ENCODE data around the gene GRIK4. TPM values are rescaled to one million over a fixed set of nuclear protein-coding genes. Genes with fewer than 3 reads are reported as not detected.

The GRIK4 gene
- total and polyA plus RNA-seq, 8 donors, result 0.76 to 10.1 (median 7.7) TPM

DNA sequence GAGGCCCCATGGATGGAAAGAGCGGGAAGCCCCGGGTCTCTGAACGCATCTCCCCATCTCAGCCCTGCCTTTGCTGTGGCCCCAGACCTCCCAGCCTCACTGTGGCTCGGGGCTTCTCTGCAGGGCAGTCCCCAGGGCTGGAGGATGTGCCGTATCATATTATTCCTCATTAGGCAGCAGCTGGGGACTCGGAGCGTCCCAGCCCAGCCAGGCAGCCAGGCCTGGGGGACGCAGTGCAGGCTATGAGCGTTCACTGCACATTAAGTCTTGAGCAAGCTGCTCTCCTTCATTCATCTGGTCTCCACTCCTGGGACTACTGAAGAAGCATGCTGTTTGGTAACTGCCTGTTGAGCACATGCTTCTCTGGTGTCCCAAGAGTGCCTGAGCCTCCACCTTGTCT, 285.6 kb downstream of the GRIK4 start:
- DNase-seq (peak in 2 of 4 donors; percentile 11 to 48), ATAC-seq (no peak)
- H3K9me3 ChIP-seq, result no peaks in the 10 kb centered on the region
- no peaks in the 10 kb centered on the region for H3K4me1 ChIP-seq
- H3K4me3 ChIP-seq, result no peak overlapping the region
- TF ChIP-seq, protein P1, sequence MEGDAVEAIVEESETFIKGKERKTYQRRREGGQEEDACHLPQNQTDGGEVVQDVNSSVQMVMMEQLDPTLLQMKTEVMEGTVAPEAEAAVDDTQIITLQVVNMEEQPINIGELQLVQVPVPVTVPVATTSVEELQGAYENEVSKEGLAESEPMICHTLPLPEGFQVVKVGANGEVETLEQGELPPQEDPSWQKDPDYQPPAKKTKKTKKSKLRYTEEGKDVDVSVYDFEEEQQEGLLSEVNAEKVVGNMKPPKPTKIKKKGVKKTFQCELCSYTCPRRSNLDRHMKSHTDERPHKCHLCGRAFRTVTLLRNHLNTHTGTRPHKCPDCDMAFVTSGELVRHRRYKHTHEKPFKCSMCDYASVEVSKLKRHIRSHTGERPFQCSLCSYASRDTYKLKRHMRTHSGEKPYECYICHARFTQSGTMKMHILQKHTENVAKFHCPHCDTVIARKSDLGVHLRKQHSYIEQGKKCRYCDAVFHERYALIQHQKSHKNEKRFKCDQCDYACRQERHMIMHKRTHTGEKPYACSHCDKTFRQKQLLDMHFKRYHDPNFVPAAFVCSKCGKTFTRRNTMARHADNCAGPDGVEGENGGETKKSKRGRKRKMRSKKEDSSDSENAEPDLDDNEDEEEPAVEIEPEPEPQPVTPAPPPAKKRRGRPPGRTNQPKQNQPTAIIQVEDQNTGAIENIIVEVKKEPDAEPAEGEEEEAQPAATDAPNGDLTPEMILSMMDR (IDR thresholded peaks at IDR 0.05), result no peak
- H3K27ac ChIP-seq, result no peak overlapping the region
- no peaks in the 10 kb centered on the region for H3K36me3 ChIP-seq
- peaks cover 0 to 3% of the 10 kb centered on the region in 2 donors for H3K27me3 ChIP-seq
- intact Hi-C loops (cut with DNase I), result loop anchor here in 1 of 2 donors (10.0 kb wide), 1 partner anchor 272 kb away; no protein-coding TSS in a partner anchor

DNA sequence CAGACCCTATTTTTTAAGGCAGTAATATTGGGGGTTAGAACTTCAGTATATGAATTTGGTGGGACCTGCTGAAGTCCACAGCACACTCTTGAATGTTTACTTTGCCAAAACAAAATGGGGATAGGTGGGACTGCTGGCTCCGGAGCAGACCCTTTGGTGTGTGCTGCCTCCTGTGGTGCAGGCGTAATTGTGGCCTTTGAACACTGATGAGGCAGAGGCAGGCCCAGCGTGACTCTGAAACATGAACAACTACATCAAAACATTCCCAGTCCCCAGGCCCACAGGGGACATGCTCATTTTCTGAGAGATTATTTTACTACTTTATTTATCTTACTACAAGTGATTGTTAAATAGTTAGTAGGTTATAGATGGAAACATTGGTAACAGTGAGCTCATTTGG, 287.3 kb downstream of the GRIK4 start:
- ATAC-seq (no peak), DNase-seq (no peak)
- Histone ChIP-seq H3K36me3 (no peaks in the 10 kb centered on the region), H3K4me3 (no peak overlapping the region), H3K27me3 (peaks cover 0 to 12% of the 10 kb centered on the region in 2 donors), H3K27ac (no peak overlapping the region), H3K9me3 (no peaks in the 10 kb centered on the region), H3K4me1 (no peaks in the 10 kb centered on the region)
- TF ChIP-seq, protein P1 (IDR thresholded peaks at IDR 0.05), result no peak
- intact Hi-C loops (cut with DNase I), result loop anchor here in 1 of 2 donors (10.0 kb wide), 1 partner anchor 274 kb away; no protein-coding TSS in a partner anchor

DNA sequence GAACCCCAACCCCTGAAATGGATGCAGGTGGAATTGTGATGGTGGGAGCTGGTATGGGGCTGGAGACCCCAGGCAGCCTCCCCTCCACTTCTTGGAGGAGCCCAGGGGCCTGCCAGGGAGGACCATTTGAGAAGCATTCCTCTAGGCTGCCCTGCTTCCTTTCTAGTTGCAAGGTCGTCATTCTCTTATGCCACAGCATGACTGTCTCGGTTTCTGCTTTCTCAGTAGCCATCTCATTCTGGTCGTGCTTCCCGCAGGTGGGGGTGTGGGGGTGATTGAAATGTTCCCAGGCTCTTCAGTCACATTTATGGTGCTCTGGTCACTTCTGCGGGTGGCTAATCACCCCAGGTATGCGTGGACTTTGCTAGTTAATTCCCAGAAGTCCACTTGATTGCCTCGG, 288.7 kb downstream of the GRIK4 start:
- no peaks in the 10 kb centered on the region for H3K36me3 ChIP-seq
- no peak overlapping the region for H3K4me3 ChIP-seq
- H3K27me3 ChIP-seq, result peaks cover 0 to 11% of the 10 kb centered on the region in 2 donors
- no peaks in the 10 kb centered on the region for H3K9me3 ChIP-seq
- TF ChIP-seq, protein P1 (IDR thresholded peaks at IDR 0.05), result no peak
- DNase-seq (no peak), ATAC-seq (no peak)
- intact Hi-C loops (cut with DNase I), result no loop called here
- H3K4me1 ChIP-seq, result no peaks in the 10 kb centered on the region
- H3K27ac ChIP-seq, result no peak overlapping the region

DNA sequence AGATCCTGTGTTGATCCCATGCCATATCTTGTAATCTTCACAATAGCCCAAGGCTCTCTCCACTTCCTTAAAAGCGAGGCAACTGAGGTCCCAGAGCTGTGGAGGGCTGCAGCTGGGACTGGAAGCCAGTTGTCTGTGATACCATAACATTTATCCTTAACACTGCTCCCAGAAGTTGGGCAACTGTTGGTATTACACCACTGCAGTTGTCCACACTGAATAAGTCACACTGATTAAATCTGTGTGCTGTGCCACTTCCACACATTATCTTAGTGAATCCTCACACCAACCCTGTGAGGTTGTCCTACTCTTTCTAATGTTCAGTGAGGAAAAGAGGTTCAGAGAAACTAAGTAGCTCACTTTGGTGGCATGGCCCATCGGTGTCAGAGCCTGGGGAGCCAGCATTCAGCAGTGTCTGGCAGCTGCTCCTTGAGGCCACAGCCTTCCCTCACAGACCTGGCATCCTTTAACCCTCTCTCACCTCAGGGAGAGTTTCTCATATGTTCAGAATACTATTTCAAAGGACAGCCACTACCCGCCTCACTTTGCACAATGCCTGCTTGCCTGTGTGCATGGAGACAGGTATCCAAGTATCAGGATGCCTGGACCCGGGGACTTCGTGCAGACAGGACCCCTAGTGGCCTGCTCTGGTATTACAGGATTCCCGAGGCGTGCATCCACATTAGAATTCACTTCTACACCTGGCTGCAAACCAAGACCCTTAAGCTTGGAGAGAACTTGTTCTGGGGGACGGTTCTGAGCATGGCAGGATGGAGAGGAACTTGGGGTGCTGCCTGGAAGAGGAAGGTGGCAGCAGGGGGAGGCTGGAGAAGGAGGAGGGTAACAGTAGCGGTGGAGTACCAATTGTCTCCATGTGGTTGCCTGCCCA, 290.5 kb downstream of the GRIK4 start:
- ATAC-seq (peak; percentile 92), DNase-seq (peak in 2 of 4 donors; percentile 53 to 67)
- peaks cover 0 to 23% of the 10 kb centered on the region in 2 donors for H3K27me3 ChIP-seq
- TF ChIP-seq, protein P1 (IDR thresholded peaks at IDR 0.05), result peak; percentile 88
- H3K9me3 ChIP-seq, result no peaks in the 10 kb centered on the region
- intact Hi-C loops (cut with DNase I), result no loop called here
- no peaks in the 10 kb centered on the region for H3K4me1 ChIP-seq
- no peak overlapping the region for H3K27ac ChIP-seq
- no peaks in the 10 kb centered on the region for H3K36me3 ChIP-seq
- no peak overlapping the region for H3K4me3 ChIP-seq

DNA sequence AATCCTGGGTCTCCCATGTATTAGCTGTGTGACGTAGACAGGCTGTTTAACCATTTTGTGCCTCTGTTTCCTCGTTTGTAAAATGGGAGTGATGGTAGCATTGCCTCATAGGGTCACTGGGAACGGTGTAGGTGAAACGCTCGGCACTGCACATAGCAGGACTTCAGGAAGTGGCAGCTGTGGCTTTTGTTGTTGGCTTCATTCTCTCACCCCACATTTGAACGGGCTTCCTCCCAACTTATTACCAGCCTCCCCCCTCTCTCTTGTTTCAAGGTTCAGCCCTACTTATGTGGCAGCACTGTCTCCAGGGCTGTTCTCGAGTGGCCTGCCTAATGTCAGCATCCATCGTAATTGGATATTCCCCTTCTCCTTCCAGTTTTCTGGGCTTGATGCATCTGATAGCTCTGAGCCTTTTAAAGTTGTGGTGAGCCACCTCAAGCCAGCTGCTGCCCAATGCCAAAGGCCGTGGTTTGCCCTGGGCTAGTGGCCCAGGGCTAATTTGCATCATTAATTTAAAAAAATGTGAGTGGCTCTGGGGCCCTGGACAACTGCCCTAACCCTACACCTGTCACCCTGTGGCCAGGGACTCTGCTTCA, 294.5 kb downstream of the GRIK4 start:
- intact Hi-C loops (cut with DNase I), result no loop called here
- Histone ChIP-seq H3K36me3 (no peaks in the 10 kb centered on the region), H3K27me3 (peaks cover 0 to 23% of the 10 kb centered on the region in 2 donors), H3K4me1 (no peaks in the 10 kb centered on the region), H3K27ac (no peak overlapping the region), H3K4me3 (no peak overlapping the region), H3K9me3 (no peaks in the 10 kb centered on the region)
- no peak for DNase-seq
- no peak for ATAC-seq
- TF ChIP-seq, protein P1 (IDR thresholded peaks at IDR 0.05), result no peak
